Panc1 (cell line): ENCODE results near the gene CROT. TPM values are rescaled to one million over a fixed set of nuclear protein-coding genes. Genes with fewer than 3 reads are reported as not detected.

Experiments
- ATAC-seq: fragments of 200-7000 bp; cut with Tn5 transposase; 2 replicates; pipeline ENCODE4 v1.9.1; 2020; ENCODE audit warnings: mild to moderate bottlenecking, moderate library complexity
- BruUV-seq: library from RNA; stranded (reverse); fragments of 400-500 nt; replicated peaks from 2 replicates; lab custom pipeline; 2021; lab: Mats Ljungman, UMichigan
- CTCF ChIA-PET: fragments of 300-600 bp; sonication (Branson Sonifier 250); formaldehyde crosslinking; loops from one replicate; lab custom pipeline; 2022; ENCODE audit warnings: antibody characterized with exemption; lab: Charles Lee
- POLR2A ChIA-PET: fragments of 300-600 bp; sonication (Branson Sonifier 250); formaldehyde crosslinking; loops from one replicate; lab custom pipeline; 2022; ENCODE audit warnings: antibody characterized with exemption; lab: Charles Lee
- DNase-seq: peaks from one replicate; pipeline ENCODE4 v3.0.0-alpha.2; 2010; ENCODE audit warnings: low read depth, low spot score
- H3K27ac ChIP-seq: 2 replicates; pipeline ENCODE4 v1.5.1; 2011; ENCODE audit warnings: mild to moderate bottlenecking, low read length, inconsistent platforms
- H3K27me3 ChIP-seq: fragments of 200-500 bp; sonication (Bioruptor generic); 2 replicates; pipeline ENCODE4 v1.6.0; 2014; ENCODE audit warnings: low read length, inconsistent platforms; ENCODE audit not compliant: control insufficient read depth, insufficient read depth
- H3K36me3 ChIP-seq: fragments of 200-500 bp; sonication (Bioruptor generic); 2 replicates; pipeline ENCODE4 v1.5.1; 2014; ENCODE audit warnings: inconsistent platforms, mild to moderate bottlenecking, low read length, moderate library complexity; ENCODE audit not compliant: control insufficient read depth, insufficient read depth
- H3K4me1 ChIP-seq: 2 replicates; pipeline ENCODE4 v1.5.1; 2011; ENCODE audit warnings: inconsistent platforms, mild to moderate bottlenecking, low read length, moderate library complexity; ENCODE audit not compliant: control insufficient read depth, insufficient read depth
- H3K4me3 ChIP-seq, 2 experiments: 2 replicates each; pipeline ENCODE4 v1.5.1; 2011 to 2012; ENCODE audit warnings: low read depth in 2 of 2, low read length in 2 of 2, mild to moderate bottlenecking in 2 of 2, inconsistent platforms in 1 of 2, moderate library complexity in 1 of 2
- H3K9me3 ChIP-seq: fragments of 200-500 bp; sonication (Bioruptor generic); 2 replicates; pipeline ENCODE4 v1.5.1; 2014; ENCODE audit warnings: low read depth, mild to moderate bottlenecking, inconsistent platforms, low read length, moderate library complexity; ENCODE audit not compliant: control insufficient read depth, insufficient read depth
- POLR2AphosphoS5 ChIP-seq: IDR thresholded peaks from 2 replicates; pipeline ENCODE4 v1.6.1; 2012; ENCODE audit warnings: mild to moderate bottlenecking, low read depth, low read length, moderate library complexity
- REST ChIP-seq, 2 experiments: IDR thresholded peaks; 2 replicates each; pipeline ENCODE4 v1.6.1; 2011 to 2012; ENCODE audit warnings: low read depth in 2 of 2, control low read depth in 1 of 2, low read length in 1 of 2, mild to moderate bottlenecking in 1 of 2, moderate library complexity in 1 of 2; ENCODE audit not compliant: insufficient read depth in 1 of 2
- SIN3A ChIP-seq: IDR thresholded peaks from 2 replicates; pipeline ENCODE4 v1.6.1; 2012; ENCODE audit warnings: low read depth, mild to moderate bottlenecking, low read length, moderate library complexity, borderline replicate concordance; ENCODE audit not compliant: insufficient read depth
- TCF7L2 ChIP-seq: IDR thresholded peaks from 2 replicates; pipeline ENCODE4 v1.6.1; 2011; ENCODE audit warnings: mild to moderate bottlenecking, low read depth, low read length, inconsistent platforms
- in situ Hi-C: cut with HindIII; loops from 2 replicates; pipeline ENCODE4 v1.10.0; 2016; ENCODE audit warnings: low sequenced_read_pairs, low pct_unique_long_range_greater_than_20kb
- intact Hi-C: fragments of 100-400 bp; cut with micrococcal nuclease; formaldehyde crosslinking; loops from one replicate; pipeline ENCODE4 v1.10.0; 2022; ENCODE audit not compliant: unreplicated experiment
- total RNA-seq: library from RNA; stranded (reverse); gene quantifications from one replicate; pipeline ENCODE4 v1.2.1, GENCODE V29; 2021; ENCODE audit not compliant: unreplicated experiment
- TF ChIP-seq, protein P1 (sequence below): fragments of 450-650 bp; IDR thresholded peaks from 2 replicates; pipeline ENCODE4 v1.5.1; 2017; ENCODE audit warnings: mild to moderate bottlenecking

The CROT gene
- total RNA-seq, 1 experiment from 2014 or later, result 9.8 TPM

- no peak overlapping the region for H3K27ac ChIP-seq
- intact Hi-C loops, result no loop called here
- no peak for ATAC-seq
- CTCF ChIA-PET, result no interaction called here
- no TSS peak for BruUV-seq
- no peaks in the 10 kb centered on the region for H3K36me3 ChIP-seq
- no peak for TF ChIP-seq REST (IDR thresholded peaks at IDR 0.05; ENCODE audit: insufficient read depth in 1 of 2, low read depth in 2 of 2, low read length in 1 of 2)
- no peak for TF ChIP-seq POLR2AphosphoS5
- no peak for TF ChIP-seq SIN3A
- TF ChIP-seq TCF7L2, result no peak
- TF ChIP-seq, protein P1, sequence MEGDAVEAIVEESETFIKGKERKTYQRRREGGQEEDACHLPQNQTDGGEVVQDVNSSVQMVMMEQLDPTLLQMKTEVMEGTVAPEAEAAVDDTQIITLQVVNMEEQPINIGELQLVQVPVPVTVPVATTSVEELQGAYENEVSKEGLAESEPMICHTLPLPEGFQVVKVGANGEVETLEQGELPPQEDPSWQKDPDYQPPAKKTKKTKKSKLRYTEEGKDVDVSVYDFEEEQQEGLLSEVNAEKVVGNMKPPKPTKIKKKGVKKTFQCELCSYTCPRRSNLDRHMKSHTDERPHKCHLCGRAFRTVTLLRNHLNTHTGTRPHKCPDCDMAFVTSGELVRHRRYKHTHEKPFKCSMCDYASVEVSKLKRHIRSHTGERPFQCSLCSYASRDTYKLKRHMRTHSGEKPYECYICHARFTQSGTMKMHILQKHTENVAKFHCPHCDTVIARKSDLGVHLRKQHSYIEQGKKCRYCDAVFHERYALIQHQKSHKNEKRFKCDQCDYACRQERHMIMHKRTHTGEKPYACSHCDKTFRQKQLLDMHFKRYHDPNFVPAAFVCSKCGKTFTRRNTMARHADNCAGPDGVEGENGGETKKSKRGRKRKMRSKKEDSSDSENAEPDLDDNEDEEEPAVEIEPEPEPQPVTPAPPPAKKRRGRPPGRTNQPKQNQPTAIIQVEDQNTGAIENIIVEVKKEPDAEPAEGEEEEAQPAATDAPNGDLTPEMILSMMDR, result no peak
- H3K9me3 ChIP-seq, result no peaks in the 10 kb centered on the region
- POLR2A ChIA-PET, result no interaction called here
- no peaks in the 10 kb centered on the region for H3K27me3 ChIP-seq
- no peak overlapping the region for H3K4me3 ChIP-seq
- no peaks in the 10 kb centered on the region; the same call in 1 of the 2 replicates for H3K4me1 ChIP-seq
- DNase-seq, result no peak
- in situ Hi-C loops, result no loop called here
These were observed 30.4 kb downstream of the CROT start for GRCh38 chr7:87375662-87376435.

- ChIA-PET POLR2A (no interaction called here), CTCF (no interaction called here)
- H3K9me3 ChIP-seq, result no peaks in the 10 kb centered on the region
- TF ChIP-seq TCF7L2 (no peak), POLR2AphosphoS5 (no peak), SIN3A (no peak), REST (IDR thresholded peaks at IDR 0.05; ENCODE audit: insufficient read depth in 1 of 2, low read depth in 2 of 2, low read length in 1 of 2) (no peak)
- TF ChIP-seq, protein P1, result no peak
- DNase-seq (no peak), ATAC-seq (no peak)
- BruUV-seq, result no TSS peak
- H3K27me3 ChIP-seq, result no peaks in the 10 kb centered on the region
- in situ Hi-C loops (no loop called here), intact Hi-C loops (no loop called here)
- H3K27ac ChIP-seq, result no peak overlapping the region
- H3K36me3 ChIP-seq, result no peaks in the 10 kb centered on the region
- no peak overlapping the region for H3K4me3 ChIP-seq
- H3K4me1 ChIP-seq, result no peaks in the 10 kb centered on the region; the same call in 1 of the 2 replicates
These were observed 35.4 kb downstream of the CROT start for GRCh38 chr7:87380905-87381304.
